Activated B cell treated with CpG ODN at 0.5 μM for 24 hours (primary cell): ENCODE measurements around the gene SENP1. TPM values are rescaled to one million over a fixed set of nuclear protein-coding genes. Genes with fewer than 3 reads are reported as not detected.

Source experiments
- ATAC-seq: fragments of 200-7000 bp; cut with Tn5 transposase; one replicate; pipeline ENCODE4 v1.10.0; 2021; ENCODE audit warnings: low read depth, mild to moderate bottlenecking, moderate library complexity
- CTCF ChIA-PET: fragments of 350-600 bp; sonication (Branson Sonifier 250); formaldehyde crosslinking; loops from one replicate; lab custom pipeline; 2021; ENCODE audit warnings: antibody characterized with exemption; lab: Charles Lee
- POLR2A ChIA-PET: fragments of 350-600 bp; sonication (Branson Sonifier 250); formaldehyde crosslinking; loops from one replicate; lab custom pipeline; 2021; ENCODE audit warnings: antibody characterized with exemption; lab: Charles Lee
- DNase-seq: peaks from one replicate; pipeline ENCODE4 v3.0.0; 2022
- H3K27ac Mint-ChIP-seq: one replicate; pipeline ENCODE4 v1.8.0; 2020; ENCODE audit warnings: mixed read lengths
- H3K27me3 Mint-ChIP-seq: one replicate; pipeline ENCODE4 v1.8.0; 2021; ENCODE audit warnings: mixed read lengths
- H3K36me3 Mint-ChIP-seq: one replicate; pipeline ENCODE4 v1.8.0; 2021; ENCODE audit warnings: low read depth, mixed read lengths
- H3K4me1 Mint-ChIP-seq: one replicate; pipeline ENCODE4 v1.8.0; 2021; ENCODE audit warnings: mixed read lengths
- H3K4me3 Mint-ChIP-seq: one replicate; pipeline ENCODE4 v1.8.0; 2020; ENCODE audit warnings: mild to moderate bottlenecking, mixed read lengths
- H3K9me3 Mint-ChIP-seq: one replicate; pipeline ENCODE4 v1.8.0; 2020; ENCODE audit warnings: mixed read lengths
- CTCF ChIP-seq: fragments of 200-600 bp; IDR thresholded peaks from one replicate; pipeline ENCODE4 v1.8.0; 2022; ENCODE audit warnings: antibody characterized with exemption, mild to moderate bottlenecking
- intact Hi-C: fragments of 100-400 bp; cut with micrococcal nuclease; formaldehyde crosslinking; loops from one replicate; pipeline ENCODE4 v1.15.1; 2024
- total RNA-seq: library from RNA; stranded (reverse); gene quantifications from 2 replicates; pipeline ENCODE4 v1.2.3, GENCODE V29; 2022

The SENP1 gene
- total RNA-seq, 1 donor from 2014 or later: 43.2 TPM

GRCh38 chr12:48022180-48022521, 83.7 kb downstream of the SENP1 start:
- intact Hi-C loops: no loop called here
- CTCF ChIA-PET: no interaction called here
- Mint-ChIP-seq H3K4me3 (no peak overlapping the region), H3K27ac (no peak overlapping the region), H3K4me1 (no peaks in the 10 kb centered on the region), H3K9me3 (no peaks in the 10 kb centered on the region), H3K36me3 (no peaks in the 10 kb centered on the region), H3K27me3 (peaks cover 24% of the 10 kb centered on the region)
- DNase-seq (no peak), ATAC-seq (no peak)
- TF ChIP-seq CTCF: no peak
- POLR2A ChIA-PET: no interaction called here

GRCh38 chr12:48021485-48022179, 84.2 kb downstream of the SENP1 start:
- intact Hi-C loops: no loop called here
- ChIA-PET POLR2A (no interaction called here), CTCF (no interaction called here)
- H3K36me3 Mint-ChIP-seq: no peaks in the 10 kb centered on the region
- no peaks in the 10 kb centered on the region for H3K4me1 Mint-ChIP-seq
- H3K27ac Mint-ChIP-seq: no peak overlapping the region
- DNase-seq: no peak
- no peak for ATAC-seq
- no peaks in the 10 kb centered on the region for H3K9me3 Mint-ChIP-seq
- no peak for TF ChIP-seq CTCF
- H3K4me3 Mint-ChIP-seq: no peak overlapping the region
- peaks cover 28% of the 10 kb centered on the region for H3K27me3 Mint-ChIP-seq

GRCh38 chr12:48019639-48020265, 86.1 kb downstream of the SENP1 start:
- H3K4me1 Mint-ChIP-seq: no peaks in the 10 kb centered on the region
- TF ChIP-seq CTCF: no peak
- intact Hi-C loops: no loop called here
- H3K27me3 Mint-ChIP-seq: peaks cover 32% of the 10 kb centered on the region
- ATAC-seq (no peak), DNase-seq (no peak)
- H3K27ac Mint-ChIP-seq: no peak overlapping the region
- no peak overlapping the region for H3K4me3 Mint-ChIP-seq
- no peaks in the 10 kb centered on the region for H3K36me3 Mint-ChIP-seq
- ChIA-PET CTCF (no interaction called here), POLR2A (no interaction called here)
- no peaks in the 10 kb centered on the region for H3K9me3 Mint-ChIP-seq

GRCh38 chr12:48018618-48018995, 87.3 kb downstream of the SENP1 start:
- no peak for TF ChIP-seq CTCF
- Mint-ChIP-seq H3K4me3 (no peak overlapping the region), H3K27ac (no peak overlapping the region), H3K9me3 (no peaks in the 10 kb centered on the region), H3K4me1 (no peaks in the 10 kb centered on the region), H3K36me3 (no peaks in the 10 kb centered on the region), H3K27me3 (peaks cover 32% of the 10 kb centered on the region)
- DNase-seq (no peak), ATAC-seq (no peak)
- POLR2A ChIA-PET: no interaction called here
- CTCF ChIA-PET: no interaction called here
- intact Hi-C loops: no loop called here

- Mint-ChIP-seq H3K4me3 (no peak overlapping the region), H3K36me3 (no peaks in the 10 kb centered on the region), H3K4me1 (no peaks in the 10 kb centered on the region), H3K9me3 (no peaks in the 10 kb centered on the region), H3K27ac (no peak overlapping the region), H3K27me3 (peaks cover 30% of the 10 kb centered on the region)
- TF ChIP-seq CTCF: no peak
- intact Hi-C loops: no loop called here
- no peak for ATAC-seq
- no peak for DNase-seq
- ChIA-PET POLR2A (interaction anchor here (0.6 kb wide), 1 partner anchor 34 kb away, joined by 3 read pairs; no protein-coding TSS in a partner anchor), CTCF (no interaction called here)
These were observed 87.8 kb downstream of the SENP1 start for GRCh38 chr12:48017921-48018617.
